CD4-positive, alpha-beta memory T cell (primary cell): ENCODE data around the gene CD248. TPM values are rescaled to one million over a fixed set of nuclear protein-coding genes. Genes with fewer than 3 reads are reported as not detected.
A peak's percentile ranks its signal among the peaks of the same experiment; 100 is the strongest.

Experiments used
- CTCF ChIA-PET: fragments of 350-600 bp; sonication (Branson Sonifier 250); formaldehyde crosslinking; loops from one replicate; lab custom pipeline; 2021; ENCODE audit warnings: inconsistent platforms; ENCODE audit not compliant: partially characterized antibody; lab: Charles Lee
- POLR2A ChIA-PET: fragments of 350-600 bp; sonication (Branson Sonifier 250); formaldehyde crosslinking; loops from one replicate; lab custom pipeline; 2021; ENCODE audit not compliant: partially characterized antibody; lab: Charles Lee
- DNase-seq, 5 donors: peaks; one replicate each; pipeline versions ENCODE4 v3.0.0 to v3.0.0-alpha.2; 2020 to 2022; ENCODE audit warnings: mixed read lengths in 1 of 5
- H3K27ac ChIP-seq: one replicate; pipeline ENCODE4 v1.7.0; 2013; ENCODE audit warnings: low read depth, low read length
- H3K27me3 ChIP-seq: 2 replicates; pipeline ENCODE4 v1.7.0; 2013; ENCODE audit warnings: mild to moderate bottlenecking, low read length, moderate library complexity; ENCODE audit not compliant: insufficient read depth
- H3K36me3 ChIP-seq: 2 replicates; pipeline ENCODE4 v1.7.0; 2013; ENCODE audit warnings: mild to moderate bottlenecking, low read length, moderate library complexity; ENCODE audit not compliant: insufficient read depth
- H3K4me1 ChIP-seq: 2 replicates; pipeline ENCODE4 v1.7.0; 2013; ENCODE audit warnings: mild to moderate bottlenecking, low read length, moderate library complexity; ENCODE audit not compliant: insufficient read depth
- H3K4me3 ChIP-seq, 2 donors: one replicate each; pipeline ENCODE4 v1.7.0; 2013; ENCODE audit warnings: low read length in 2 of 2, mild to moderate bottlenecking in 1 of 2
- H3K9me3 ChIP-seq, 2 donors: one replicate each; pipeline ENCODE4 v1.7.0; 2013; ENCODE audit warnings: low read length in 2 of 2, control low read depth in 1 of 2; ENCODE audit not compliant: control insufficient read depth in 1 of 2
- H3K27ac Mint-ChIP-seq, 7 donors: one replicate each; pipeline ENCODE4 v1.8.0; 2020 to 2021; ENCODE audit warnings: mixed read lengths in 7 of 7, mild to moderate bottlenecking in 6 of 7, inconsistent platforms in 3 of 7, moderate library complexity in 3 of 7
- H3K27me3 Mint-ChIP-seq, 2 donors: one replicate each; pipeline ENCODE4 v1.8.0; 2020 to 2021; ENCODE audit warnings: mixed read lengths in 2 of 2
- H3K36me3 Mint-ChIP-seq, 2 donors: one replicate each; pipeline ENCODE4 v1.8.0; 2020 to 2021; ENCODE audit warnings: mixed read lengths in 2 of 2, inconsistent platforms in 1 of 2, mild to moderate bottlenecking in 1 of 2
- H3K4me1 Mint-ChIP-seq, 4 donors: one replicate each; pipeline ENCODE4 v1.8.0; 2020 to 2021; ENCODE audit warnings: mixed read lengths in 4 of 4, mild to moderate bottlenecking in 1 of 4
- H3K4me3 Mint-ChIP-seq, 8 donors: one replicate each; pipeline ENCODE4 v1.8.0; 2020 to 2021; ENCODE audit warnings: mixed read lengths in 8 of 8, mild to moderate bottlenecking in 7 of 8, moderate library complexity in 6 of 8, inconsistent platforms in 3 of 8
- H3K9me3 Mint-ChIP-seq, 8 donors: one replicate each; pipeline ENCODE4 v1.8.0; 2020 to 2021; ENCODE audit warnings: mixed read lengths in 8 of 8, mild to moderate bottlenecking in 5 of 8, inconsistent platforms in 3 of 8, moderate library complexity in 1 of 8
- intact Hi-C: fragments of 100-400 bp; cut with micrococcal nuclease; formaldehyde crosslinking; loops from one replicate; pipeline ENCODE4 v1.15.1; 2023
- polyA plus RNA-seq, 2 donors: library from polyadenylated mRNA; unstranded; fragments of 300-500 nt; fragmentation: Illumina TruSeq; gene quantifications; one replicate each; pipeline ENCODE4 v1.2.3, GENCODE V29; 2021
- total RNA-seq, 2 experiments: library from RNA; stranded (reverse); gene quantifications; one replicate each; pipeline ENCODE4 v1.2.3, GENCODE V29; 2021

The CD248 gene
- total RNA-seq (under 1 TPM in 1 of 2 experiments, not detected in 1; 0.12 TPM), polyA plus RNA-seq (under 1 TPM in 1 of 2 donors, not detected in 1; 0.18 TPM)

DNA sequence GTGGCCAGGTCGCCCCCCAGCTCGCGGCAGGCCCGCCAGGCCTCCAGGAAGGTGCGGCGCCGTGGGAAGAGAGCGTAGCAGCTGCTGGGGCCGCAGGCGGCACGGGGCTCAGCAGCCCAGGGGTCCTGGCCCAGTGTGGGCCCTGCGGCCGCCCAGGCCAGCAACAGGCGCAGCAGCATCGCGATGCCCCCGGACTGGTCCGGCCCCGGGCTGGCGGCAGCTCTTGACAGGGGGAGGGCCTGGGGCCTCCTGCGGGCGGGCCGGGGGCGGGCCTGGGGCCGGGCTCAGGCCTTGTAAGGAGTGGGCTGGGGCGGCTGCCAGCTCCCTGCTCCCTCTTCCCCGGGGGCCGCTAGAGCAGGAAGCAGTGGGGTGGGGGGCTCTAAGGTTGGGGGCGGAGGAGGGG lies at the start of gene CD248:
CD248 (minus strand) TSS at position 196 of the 403 bp plus-strand sequence; CDS start at position 179, 17 bp downstream.
- H3K36me3 Mint-ChIP-seq: peaks cover 0 to 1% of the 10 kb centered on the region in 2 donors
- peaks cover 14 to 41% (median 28%) of the 10 kb centered on the region in 4 donors for H3K4me1 Mint-ChIP-seq
- H3K9me3 ChIP-seq: no peaks in the 10 kb centered on the region
- no peak within 1 kb of the TSS for H3K27ac ChIP-seq
- ChIA-PET CTCF (interaction anchor here (0.8 to 1.4 kb wide), 2 partner anchors 13 to 69 kb away, joined by 3 to 4 read pairs; no protein-coding TSS in a partner anchor), POLR2A (interaction anchor here (0.5 to 1.8 kb wide), 3 partner anchors 10 to 1283 kb away, joined by 3 to 9 read pairs (median 4); partner anchors contain the start of gene RBM4)
- H3K4me1 ChIP-seq: peaks cover 38% of the 10 kb centered on the region
- no peak for DNase-seq
- intact Hi-C loops: no loop called here
- H3K27me3 Mint-ChIP-seq: peaks cover 2% of the 10 kb centered on the region in 2 donors
- no peak within 1 kb of the TSS for H3K4me3 ChIP-seq
- peaks cover 0 to 9% (median 3%) of the 10 kb centered on the region in 8 donors for H3K9me3 Mint-ChIP-seq
- H3K27ac Mint-ChIP-seq: peak within 1 kb of the TSS; percentile 48 to 94 (median 84)
- no peaks in the 10 kb centered on the region for H3K27me3 ChIP-seq
- no peaks in the 10 kb centered on the region for H3K36me3 ChIP-seq
- H3K4me3 Mint-ChIP-seq: peak within 1 kb of the TSS in 1 of 8 donors; percentile 43

- Histone ChIP-seq H3K27me3 (no peaks in the 10 kb centered on the region), H3K4me1 (peaks cover 2% of the 10 kb centered on the region), H3K36me3 (no peaks in the 10 kb centered on the region), H3K9me3 (no peaks in the 10 kb centered on the region), H3K4me3 (no peak overlapping the region), H3K27ac (no peak overlapping the region)
- H3K27me3 Mint-ChIP-seq: no peaks in the 10 kb centered on the region
- H3K9me3 Mint-ChIP-seq: no peaks in the 10 kb centered on the region
- no peak for DNase-seq
- H3K27ac Mint-ChIP-seq: peak overlapping the region in 1 of 7 donors; percentile 29
- POLR2A ChIA-PET: interaction anchor here (1.0 to 1.6 kb wide), 2 partner anchors 18 to 20 kb away, joined by 3 to 5 read pairs; partner anchors contain the start of gene B4GAT1
- no peaks in the 10 kb centered on the region for H3K36me3 Mint-ChIP-seq
- CTCF ChIA-PET: interaction anchor here (0.9 to 8.9 kb wide), 4 partner anchors 10 to 21 kb away, joined by 4 to 87 read pairs (median 6); no protein-coding TSS in a partner anchor
- H3K4me3 Mint-ChIP-seq: no peak overlapping the region
- intact Hi-C loops: loop anchor here (2.0 kb wide), 1 partner anchor 23 kb away; no protein-coding TSS in a partner anchor
- peaks cover 2 to 12% (median 8%) of the 10 kb centered on the region in 4 donors for H3K4me1 Mint-ChIP-seq
Observed at GRCh38 chr11:66365711-66366619, 49.1 kb upstream of the CD248 start.

GRCh38 chr11:66365166-66365565 lies 48.3 kb upstream of the CD248 start:
- ChIA-PET CTCF (interaction anchor here (0.9 to 8.9 kb wide), 3 partner anchors 9 to 22 kb away, joined by 4 to 87 read pairs (median 8); no protein-coding TSS in a partner anchor), POLR2A (interaction anchor here (1.6 kb wide), 1 partner anchor 18 kb away, joined by 5 read pairs; the partner anchor contains the start of gene B4GAT1)
- no peak for DNase-seq
- no peak overlapping the region for H3K27ac ChIP-seq
- H3K27me3 Mint-ChIP-seq: no peaks in the 10 kb centered on the region
- peaks cover 0 to 7% (median 7%) of the 10 kb centered on the region in 4 donors for H3K4me1 Mint-ChIP-seq
- intact Hi-C loops: loop anchor here (2.0 kb wide), 1 partner anchor 24 kb away; no protein-coding TSS in a partner anchor
- peak overlapping the region in 1 of 7 donors; percentile 29 for H3K27ac Mint-ChIP-seq
- no peaks in the 10 kb centered on the region for H3K27me3 ChIP-seq
- H3K4me3 ChIP-seq: no peak overlapping the region
- no peaks in the 10 kb centered on the region for H3K36me3 ChIP-seq
- H3K36me3 Mint-ChIP-seq: no peaks in the 10 kb centered on the region
- no peaks in the 10 kb centered on the region for H3K9me3 Mint-ChIP-seq
- H3K4me1 ChIP-seq: no peaks in the 10 kb centered on the region
- no peaks in the 10 kb centered on the region for H3K9me3 ChIP-seq
- H3K4me3 Mint-ChIP-seq: no peak overlapping the region

- ChIA-PET POLR2A (interaction anchor here (0.6 kb wide), 1 partner anchor 285 kb away, joined by 3 read pairs; no protein-coding TSS in a partner anchor), CTCF (interaction anchor here (0.6 to 8.9 kb wide), 11 partner anchors 8 to 519 kb away, joined by 3 to 87 read pairs (median 3); partner anchors contain the start of gene BRMS1)
- Histone ChIP-seq H3K27me3 (no peaks in the 10 kb centered on the region), H3K4me1 (no peaks in the 10 kb centered on the region), H3K9me3 (no peaks in the 10 kb centered on the region), H3K36me3 (no peaks in the 10 kb centered on the region), H3K4me3 (no peak overlapping the region), H3K27ac (no peak overlapping the region)
- Mint-ChIP-seq H3K4me3 (no peak overlapping the region), H3K27me3 (no peaks in the 10 kb centered on the region), H3K4me1 (peaks cover 0 to 2% (median under 1%) of the 10 kb centered on the region in 4 donors), H3K27ac (peak overlapping the region in 2 of 7 donors; percentile 12 to 16), H3K9me3 (no peaks in the 10 kb centered on the region), H3K36me3 (no peaks in the 10 kb centered on the region)
- intact Hi-C loops: loop anchor here (2.0 kb wide), 1 partner anchor 25 kb away; no protein-coding TSS in a partner anchor
- peak; percentile 38 to 59 (median 46) for DNase-seq
Observed at GRCh38 chr11:66363805-66364535, 47.1 kb upstream of the CD248 start.

GRCh38 chr11:66363187-66363601 lies 46.4 kb upstream of the CD248 start:
- H3K9me3 Mint-ChIP-seq: no peaks in the 10 kb centered on the region
- POLR2A ChIA-PET: interaction anchor here (0.6 kb wide), 1 partner anchor 285 kb away, joined by 3 read pairs; no protein-coding TSS in a partner anchor
- intact Hi-C loops: no loop called here

GRCh38 chr11:66362481-66363147 lies 45.8 kb upstream of the CD248 start:
- Mint-ChIP-seq H3K36me3 (no peaks in the 10 kb centered on the region), H3K4me3 (no peak overlapping the region), H3K27ac (peak overlapping the region in 1 of 7 donors; percentile 59), H3K4me1 (peaks cover 0 to 2% (median 0%) of the 10 kb centered on the region in 4 donors), H3K9me3 (no peaks in the 10 kb centered on the region), H3K27me3 (no peaks in the 10 kb centered on the region)
- POLR2A ChIA-PET: no interaction called here
- CTCF ChIA-PET: interaction anchor here (0.7 to 8.9 kb wide), 5 partner anchors 11 to 137 kb away, joined by 3 to 87 read pairs (median 3); partner anchors contain the start of gene BRMS1
- Histone ChIP-seq H3K27ac (no peak overlapping the region), H3K4me1 (no peaks in the 10 kb centered on the region), H3K36me3 (no peaks in the 10 kb centered on the region), H3K4me3 (no peak overlapping the region), H3K27me3 (no peaks in the 10 kb centered on the region), H3K9me3 (no peaks in the 10 kb centered on the region)
- intact Hi-C loops: no loop called here
- no peak for DNase-seq

More at GRCh38 chr11:66363187-66363601, 46.4 kb upstream of the CD248 start:
- Histone ChIP-seq H3K4me1 (no peaks in the 10 kb centered on the region), H3K9me3 (no peaks in the 10 kb centered on the region), H3K27me3 (no peaks in the 10 kb centered on the region), H3K4me3 (no peak overlapping the region), H3K27ac (no peak overlapping the region), H3K36me3 (no peaks in the 10 kb centered on the region)
- Mint-ChIP-seq H3K4me3 (no peak overlapping the region), H3K4me1 (peaks cover 0 to 2% (median under 1%) of the 10 kb centered on the region in 4 donors), H3K36me3 (no peaks in the 10 kb centered on the region), H3K27me3 (no peaks in the 10 kb centered on the region), H3K27ac (peak overlapping the region in 1 of 7 donors; percentile 41)
- CTCF ChIA-PET: interaction anchor here (0.7 to 8.9 kb wide), 8 partner anchors 11 to 138 kb away, joined by 3 to 87 read pairs (median 4); partner anchors contain the start of gene BRMS1
- DNase-seq: no peak
